BLaER1 (cell line): Measurements from ENCODE around the gene SELENOK.
"Not testable (repeated sequence)": the region's sequence is repeated elsewhere in the genome, so short reads cannot be mapped to it uniquely, and the experiment has no call there.

Experiments used
- H3K27ac ChIP-seq: shearing (Covaris generic); formaldehyde crosslinking; 2 replicates; pipeline ENCODE4 v1.8.1; 2022
- H3K27me3 ChIP-seq: shearing (Covaris generic); formaldehyde crosslinking; 2 replicates; pipeline ENCODE4 v1.8.1; 2022
- H3K36me3 ChIP-seq: shearing (Covaris generic); formaldehyde crosslinking; 2 replicates; pipeline ENCODE4 v1.8.1; 2022
- H3K4me1 ChIP-seq: shearing (Covaris generic); formaldehyde crosslinking; 2 replicates; pipeline ENCODE4 v1.8.1; 2022
- H3K4me2 ChIP-seq: shearing (Covaris generic); formaldehyde crosslinking; 2 replicates; pipeline ENCODE4 v1.8.1; 2022
- H3K4me3 ChIP-seq: shearing (Covaris generic); formaldehyde crosslinking; 2 replicates; pipeline ENCODE4 v1.8.1; 2022
- H3K9ac ChIP-seq: shearing (Covaris generic); formaldehyde crosslinking; 2 replicates; pipeline ENCODE4 v1.8.1; 2022
- H3K9me3 ChIP-seq: shearing (Covaris generic); formaldehyde crosslinking; 2 replicates; pipeline ENCODE4 v1.8.1; 2022
- H4K20me1 ChIP-seq: shearing (Covaris generic); formaldehyde crosslinking; 2 replicates; pipeline ENCODE4 v1.8.1; 2022
- Cebpa-rat ChIP-seq: shearing (Covaris generic); IDR thresholded peaks from 2 replicates; pipeline ENCODE4 v1.8.1; 2022

Gene SELENOK

GRCh38 chr3:53891497-53892285 is at the start of gene SELENOK:
Gene SELENOK, minus strand, starts transcription at chr3:53891859.
- no peak for TF ChIP-seq Cebpa-rat
- no peaks in the 10 kb centered on the region for H3K9me3 ChIP-seq
- peak within 1 kb of the TSS; percentile 79 for H3K27ac ChIP-seq
- peaks cover 43% of the 10 kb centered on the region for H4K20me1 ChIP-seq
- H3K9ac ChIP-seq: peak within 1 kb of the TSS; percentile 92
- H3K27me3 ChIP-seq: no peaks in the 10 kb centered on the region
- peak within 1 kb of the TSS; percentile 92 for H3K4me2 ChIP-seq
- H3K4me1 ChIP-seq: peaks cover 38% of the 10 kb centered on the region
- H3K4me3 ChIP-seq: peak within 1 kb of the TSS; percentile 94
- H3K36me3 ChIP-seq: peaks cover 18% of the 10 kb centered on the region

GRCh38 chr3:53941184-53941583 is 49.5 kb upstream of the SELENOK start:
- no peak overlapping the region for H3K9ac ChIP-seq
- H3K9me3 ChIP-seq: peaks cover 14% of the 10 kb centered on the region
- no peaks in the 10 kb centered on the region for H3K4me1 ChIP-seq
- H3K27ac ChIP-seq: no peak overlapping the region
- H3K27me3 ChIP-seq: no peaks in the 10 kb centered on the region
- no peaks in the 10 kb centered on the region for H4K20me1 ChIP-seq
- no peaks in the 10 kb centered on the region for H3K36me3 ChIP-seq
- no peak overlapping the region for H3K4me2 ChIP-seq
- TF ChIP-seq Cebpa-rat: no peak
- H3K4me3 ChIP-seq: no peak overlapping the region

GRCh38 chr3:53940623-53941022 is 49.0 kb upstream of the SELENOK start:
- no peak for TF ChIP-seq Cebpa-rat
- no peaks in the 10 kb centered on the region for H3K27me3 ChIP-seq
- H3K4me1 ChIP-seq: no peaks in the 10 kb centered on the region
- no peak overlapping the region for H3K4me3 ChIP-seq
- H3K27ac ChIP-seq: no peak overlapping the region
- no peaks in the 10 kb centered on the region for H3K36me3 ChIP-seq
- H4K20me1 ChIP-seq: no peaks in the 10 kb centered on the region
- H3K9me3 ChIP-seq: peaks cover 12% of the 10 kb centered on the region
- H3K4me2 ChIP-seq: no peak overlapping the region
- H3K9ac ChIP-seq: no peak overlapping the region

GRCh38 chr3:53939813-53940212 is 48.2 kb upstream of the SELENOK start:
- no peak overlapping the region for H3K4me3 ChIP-seq
- no peak overlapping the region for H3K4me2 ChIP-seq
- H3K9me3 ChIP-seq: peaks cover 14% of the 10 kb centered on the region
- H3K27me3 ChIP-seq: no peaks in the 10 kb centered on the region
- H3K27ac ChIP-seq: no peak overlapping the region
- H3K9ac ChIP-seq: no peak overlapping the region
- no peak for TF ChIP-seq Cebpa-rat
- no peaks in the 10 kb centered on the region for H4K20me1 ChIP-seq
- no peaks in the 10 kb centered on the region for H3K4me1 ChIP-seq
- H3K36me3 ChIP-seq: no peaks in the 10 kb centered on the region

- Histone ChIP-seq H4K20me1 (no peaks in the 10 kb centered on the region), H3K27me3 (no peaks in the 10 kb centered on the region), H3K9ac (no peak overlapping the region), H3K4me2 (no peak overlapping the region), H3K27ac (no peak overlapping the region), H3K36me3 (no peaks in the 10 kb centered on the region), H3K4me3 (no peak overlapping the region), H3K9me3 (peaks cover 10% of the 10 kb centered on the region), H3K4me1 (no peaks in the 10 kb centered on the region)
- TF ChIP-seq Cebpa-rat: no peak
Measured at GRCh38 chr3:53939086-53939582, 47.5 kb upstream of the SELENOK start.

GRCh38 chr3:53938645-53939044 is 47.0 kb upstream of the SELENOK start:
- Histone ChIP-seq H3K9me3 (peaks cover 10% of the 10 kb centered on the region), H4K20me1 (no peaks in the 10 kb centered on the region), H3K9ac (no peak overlapping the region), H3K4me2 (no peak overlapping the region), H3K4me1 (no peaks in the 10 kb centered on the region), H3K27ac (no peak overlapping the region), H3K36me3 (no peaks in the 10 kb centered on the region), H3K4me3 (no peak overlapping the region), H3K27me3 (no peaks in the 10 kb centered on the region)
- no peak for TF ChIP-seq Cebpa-rat

GRCh38 chr3:53936347-53936746 is 44.7 kb upstream of the SELENOK start:
- Histone ChIP-seq H3K9me3 (peaks cover 10% of the 10 kb centered on the region), H3K4me1 (no peaks in the 10 kb centered on the region), H3K27me3 (no peaks in the 10 kb centered on the region), H3K4me2 (no peak overlapping the region), H3K36me3 (no peaks in the 10 kb centered on the region), H3K27ac (no peak overlapping the region), H4K20me1 (no peaks in the 10 kb centered on the region), H3K9ac (no peak overlapping the region), H3K4me3 (no peak overlapping the region)
- TF ChIP-seq Cebpa-rat: no peak

- Histone ChIP-seq H3K4me2 (no peak overlapping the region), H3K36me3 (no peaks in the 10 kb centered on the region)
- TF ChIP-seq Cebpa-rat: no peak
Measured at GRCh38 chr3:53935283-53935901, 43.7 kb upstream of the SELENOK start.

GRCh38 chr3:53927208-53927872 is 35.7 kb upstream of the SELENOK start:
- H3K9ac ChIP-seq, H3K4me3 ChIP-seq, H3K27me3 ChIP-seq, H3K4me2 ChIP-seq, H3K27ac ChIP-seq, H3K4me1 ChIP-seq, H3K9me3 ChIP-seq, H4K20me1 ChIP-seq, H3K36me3 ChIP-seq: not testable (repeated sequence)

More at GRCh38 chr3:53935283-53935901, 43.7 kb upstream of the SELENOK start:
- H3K27ac ChIP-seq: no peak overlapping the region
- H3K27me3 ChIP-seq: no peaks in the 10 kb centered on the region
- no peak overlapping the region for H3K4me3 ChIP-seq
- H4K20me1 ChIP-seq: no peaks in the 10 kb centered on the region
- H3K9me3 ChIP-seq: peaks cover 10% of the 10 kb centered on the region
- no peak overlapping the region for H3K9ac ChIP-seq
- H3K4me1 ChIP-seq: peaks cover 3% of the 10 kb centered on the region; the same call in 1 of the 2 replicates

- no peaks in the 10 kb centered on the region for H3K27me3 ChIP-seq
- H3K9me3 ChIP-seq: no peaks in the 10 kb centered on the region; the same call in 1 of the 2 replicates
- no peaks in the 10 kb centered on the region for H4K20me1 ChIP-seq
- no peak overlapping the region for H3K27ac ChIP-seq
- H3K36me3 ChIP-seq: no peaks in the 10 kb centered on the region
- H3K4me3 ChIP-seq: no peak overlapping the region
- H3K4me1 ChIP-seq: no peaks in the 10 kb centered on the region
- no peak for TF ChIP-seq Cebpa-rat
- no peak overlapping the region for H3K4me2 ChIP-seq
- H3K9ac ChIP-seq: no peak overlapping the region
Measured at GRCh38 chr3:53921296-53921695, 29.6 kb upstream of the SELENOK start.
